HK-2 (cell line): ENCODE measurements around the gene PDXDC1.
"Not testable (repeated sequence)": the region's sequence is repeated elsewhere in the genome, so short reads cannot be mapped to it uniquely, and the experiment has no call there.

Experiments
- DNase-seq: peaks from one replicate; pipeline ENCODE4 v3.0.0-alpha.2; 2018; ENCODE audit not compliant: unreplicated experiment

PDXDC1 gene

DNA sequence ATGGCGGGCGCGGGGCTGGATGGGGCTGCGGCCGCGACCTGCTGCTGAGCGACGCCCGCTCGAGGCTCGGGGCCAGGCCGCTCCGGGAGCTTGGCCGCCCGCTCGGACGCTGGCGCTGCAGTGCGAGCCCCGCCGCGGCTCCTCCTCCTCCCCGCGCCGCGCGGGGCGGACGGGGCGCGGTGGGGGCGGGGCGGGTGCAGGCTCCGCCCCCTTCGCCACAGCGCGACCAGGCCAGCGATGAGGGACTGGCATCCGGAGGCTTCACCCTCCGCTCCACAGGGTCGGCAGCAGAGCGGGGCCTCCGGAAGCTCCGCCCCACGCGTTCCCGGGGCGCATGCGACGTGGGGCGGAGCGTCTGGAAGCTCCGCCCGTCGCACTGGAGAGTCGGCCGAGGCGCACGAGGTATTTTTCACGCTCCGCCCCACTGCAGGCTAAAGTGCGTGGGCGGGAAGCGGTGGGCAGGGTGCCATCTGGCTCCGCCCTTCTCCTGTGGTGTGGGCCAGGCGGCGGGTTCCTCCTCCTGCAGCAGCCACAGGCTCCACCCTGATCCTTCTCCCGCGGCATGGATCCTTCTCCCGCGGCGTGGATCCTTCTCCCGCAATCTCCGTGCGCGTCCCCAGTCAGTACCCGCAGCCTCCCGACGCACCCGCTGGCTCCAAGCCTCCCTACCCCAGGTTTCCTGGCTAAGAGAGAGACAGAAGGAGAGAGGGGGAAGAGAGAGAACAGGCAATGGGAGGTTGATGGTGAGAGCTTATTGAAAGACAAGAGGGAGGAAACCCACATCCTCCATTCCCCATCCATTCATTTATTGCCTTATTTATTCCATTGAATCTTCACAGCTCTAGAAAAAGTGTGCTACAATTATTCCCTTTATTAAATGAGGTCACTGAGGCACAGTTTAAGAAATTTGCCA, 180.1 kb downstream of the PDXDC1 start:
- DNase-seq, result peak; percentile 82

DNA sequence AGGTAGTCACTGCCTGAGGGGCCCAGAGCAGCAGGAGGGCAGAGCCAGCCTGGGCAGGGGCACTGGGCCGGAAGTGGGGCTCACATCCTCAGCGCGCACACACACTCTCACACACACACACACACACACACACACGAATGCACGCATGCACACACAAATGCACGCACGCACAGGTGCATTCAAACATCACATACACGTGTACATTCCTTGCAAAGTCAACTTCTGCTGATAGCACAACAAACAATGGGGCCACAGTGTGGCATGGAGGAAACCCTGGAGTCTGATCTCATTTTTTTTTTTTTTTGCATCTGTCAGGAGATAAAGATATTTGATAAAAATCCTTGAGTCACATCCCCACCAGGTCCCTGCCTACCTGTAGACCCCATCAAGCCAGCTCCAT, 182.8 kb downstream of the PDXDC1 start:
- not testable (repeated sequence) for DNase-seq

DNA sequence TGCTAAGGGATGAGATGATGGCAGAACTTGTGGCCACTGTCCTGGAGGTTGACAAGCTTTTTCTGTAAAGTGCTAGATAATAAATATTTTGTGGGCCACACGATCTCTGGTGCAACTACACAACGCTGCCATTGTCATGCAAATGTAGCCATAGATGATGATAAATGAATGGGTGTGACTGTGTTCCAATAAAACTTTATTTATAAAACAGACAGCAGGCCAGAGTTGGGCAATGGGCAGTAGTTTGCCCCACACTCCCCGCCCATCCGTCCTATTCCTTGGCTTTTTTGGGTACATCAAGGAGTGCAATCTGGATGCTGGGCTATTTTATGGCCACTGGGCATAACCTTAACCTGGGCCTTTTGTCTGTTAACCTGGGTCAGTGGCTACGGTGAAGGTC, 184.8 kb downstream of the PDXDC1 start:
- DNase-seq, result not testable (repeated sequence)

DNA sequence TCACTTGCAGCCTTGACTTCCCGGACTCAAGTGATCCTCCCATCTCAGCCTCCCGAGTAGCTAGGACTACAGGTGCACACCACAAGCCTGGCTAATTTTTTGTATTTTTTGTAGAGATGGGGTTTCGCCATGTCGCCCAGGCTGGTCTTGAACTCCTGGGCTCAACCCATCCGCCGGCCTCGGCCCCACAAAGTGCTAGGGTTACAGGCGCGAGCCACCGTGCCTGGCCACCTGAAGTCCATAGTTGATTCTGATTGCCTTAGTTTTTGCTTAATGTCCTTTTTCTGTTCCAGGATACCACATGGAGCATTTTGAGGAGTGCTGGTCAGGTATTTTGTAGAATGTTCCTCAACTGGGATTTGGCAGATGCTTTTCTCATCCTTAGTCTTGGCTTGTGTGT, 185.7 kb downstream of the PDXDC1 start:
- DNase-seq, result not testable (repeated sequence)

GRCh38 chr16:15163055-15163454, 188.2 kb downstream of the PDXDC1 start:
- DNase-seq, result not testable (repeated sequence)

DNA sequence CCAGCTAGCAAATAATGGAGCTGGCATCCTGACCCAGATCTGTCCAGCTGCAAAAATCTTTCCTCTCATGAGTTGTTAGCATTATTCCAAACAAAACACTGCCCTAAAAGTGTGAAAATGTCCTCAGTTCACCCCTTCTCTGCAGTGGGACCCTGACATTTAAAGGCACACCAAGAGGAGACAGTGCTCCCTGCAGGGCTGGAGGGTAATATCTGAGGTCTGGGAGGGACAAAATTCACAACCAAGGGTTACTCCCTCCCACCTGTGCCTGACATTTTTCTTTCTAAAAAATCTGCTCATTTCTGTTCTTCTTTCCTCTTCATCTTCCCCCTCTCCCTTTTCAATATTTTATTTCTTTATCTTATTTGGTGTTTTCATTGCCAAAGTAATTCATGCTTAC, 191.4 kb downstream of the PDXDC1 start:
- not testable (repeated sequence) for DNase-seq

DNA sequence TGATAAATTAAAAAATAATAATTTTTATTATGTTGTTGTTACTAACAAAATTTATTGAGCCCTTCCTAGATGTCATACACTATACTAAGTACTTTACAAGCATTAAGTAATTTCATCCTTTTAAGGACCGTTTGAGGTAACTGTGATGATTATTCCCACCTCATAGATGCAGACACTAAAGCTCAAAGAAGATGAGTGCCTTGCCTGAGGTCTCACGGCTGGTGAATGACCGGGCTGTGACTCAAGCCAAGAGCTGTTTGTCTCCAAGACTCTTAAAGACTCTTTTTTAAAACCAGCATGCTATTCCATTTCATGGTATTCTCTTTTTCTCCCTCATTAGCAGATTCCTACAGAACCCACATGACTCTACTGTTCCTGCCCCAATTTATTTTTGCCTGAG, 193.5 kb downstream of the PDXDC1 start:
- DNase-seq, result not testable (repeated sequence)

GRCh38 chr16:15168953-15169652, 194.3 kb downstream of the PDXDC1 start:
- DNase-seq, result not testable (repeated sequence)

DNA sequence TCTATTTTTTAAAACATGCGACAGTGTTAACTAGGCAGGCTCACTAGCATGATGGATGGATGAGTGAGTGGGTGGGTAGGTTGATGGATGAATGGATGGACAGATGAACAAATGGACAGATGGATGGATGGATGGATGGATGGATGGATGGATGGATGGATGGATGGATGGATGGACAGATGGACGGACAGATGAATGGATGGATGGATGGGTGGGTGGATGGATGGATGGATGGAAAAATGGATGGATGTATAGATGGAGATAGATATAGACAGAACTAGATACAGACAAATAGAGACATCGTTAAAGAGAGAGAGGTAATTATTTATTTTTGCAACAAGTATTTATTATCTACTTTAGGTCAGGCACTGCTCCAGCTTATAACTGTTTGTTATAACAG, 205.1 kb downstream of the PDXDC1 start:
- DNase-seq, result not testable (repeated sequence)

- not testable (repeated sequence) for DNase-seq
Observed at GRCh38 chr16:15180946-15181345, 206.1 kb downstream of the PDXDC1 start.

- not testable (repeated sequence) for DNase-seq
Observed at GRCh38 chr16:15184000-15184399, 209.2 kb downstream of the PDXDC1 start.
